HCT116 (cell line): ENCODE results near the gene ZER1. TPM values are rescaled to one million over a fixed set of nuclear protein-coding genes. Genes with fewer than 3 reads are reported as not detected.

Experiments
- ATAC-seq: fragments of 200-7000 bp; cut with Tn5 transposase; 2 replicates; pipeline ENCODE4 v1.9.1; 2020; ENCODE audit warnings: mild to moderate bottlenecking, moderate library complexity
- BruUV-seq: library from RNA; stranded (reverse); fragments of 400-500 nt; replicated peaks from 2 replicates; lab custom pipeline; 2021; lab: Mats Ljungman, UMichigan
- CTCF ChIA-PET: fragments of 300-600 bp; sonication (Branson Sonifier 250); formaldehyde crosslinking; loops from one replicate; lab custom pipeline; 2021; ENCODE audit warnings: antibody characterized with exemption; lab: Charles Lee
- POLR2A ChIA-PET: fragments of 300-600, 350-600 bp; sonication (Branson Sonifier 250); formaldehyde crosslinking; loops from one replicate; lab custom pipeline; 2021; ENCODE audit warnings: antibody characterized with exemption; lab: Charles Lee
- RAD21 ChIA-PET, 2 experiments: fragments of 300-600 bp; sonication (Branson Sonifier 250); formaldehyde crosslinking; loops; one replicate each; lab custom pipeline; 2023; ENCODE audit warnings: low total read pairs in 2 of 2; ENCODE audit not compliant: uncharacterized antibody in 2 of 2, unreplicated experiment in 2 of 2, low non-redundant PET in 1 of 2; lab: Charles Lee
- DNase-seq: peaks from one replicate; pipeline ENCODE4 v3.0.0-alpha.2; 2010; ENCODE audit warnings: low read depth, low spot score
- H2AFZ ChIP-seq: fragments of 200-600 bp; shearing (Covaris generic), sonication (generic); 2 replicates; pipeline ENCODE4 v1.6.1; 2017; ENCODE audit warnings: low read depth, mixed run types, mixed read lengths, antibody characterized with exemption, low read length; ENCODE audit not compliant: poor library complexity, severe bottlenecking
- H3K27ac ChIP-seq: 2 replicates; pipeline ENCODE4 v1.5.1; 2012; ENCODE audit warnings: low read depth, low read length
- H3K27me3 ChIP-seq: fragments of 200-600 bp; sonication (generic); 2 replicates; pipeline ENCODE4 v1.6.1; 2016; ENCODE audit warnings: mixed run types, low read length, mixed read lengths; ENCODE audit not compliant: insufficient read depth
- H3K36me3 ChIP-seq, 2 experiments: fragments of 200-500 bp in 1 of 2; fragments of 200-600 bp in 1 of 2; sonication (Bioruptor generic) in 1 of 2; sonication (generic) in 1 of 2; 2 replicates each; pipeline versions ENCODE4 v1.5.1 to v1.6.1; 2014 to 2016; ENCODE audit warnings: low read length in 2 of 2, inconsistent platforms in 1 of 2, mixed read lengths in 1 of 2, mixed run types in 1 of 2; ENCODE audit not compliant: insufficient read depth in 2 of 2, control insufficient read depth in 1 of 2
- H3K4me1 ChIP-seq, 2 experiments: fragments of 200-600 bp in 1 of 2; sonication (generic) in 1 of 2; 2 replicates each; pipeline versions ENCODE4 v1.5.1 to v1.6.1; 2012 to 2017; ENCODE audit warnings: low read length in 2 of 2, inconsistent platforms in 1 of 2, mild to moderate bottlenecking in 1 of 2, mixed read lengths in 1 of 2, mixed run types in 1 of 2, moderate library complexity in 1 of 2; ENCODE audit not compliant: insufficient read depth in 2 of 2, control insufficient read depth in 1 of 2
- H3K4me2 ChIP-seq: fragments of 200-600 bp; sonication (generic); 2 replicates; pipeline ENCODE4 v1.6.1; 2017; ENCODE audit warnings: mixed run types, low read length, mixed read lengths
- H3K4me3 ChIP-seq, 2 experiments: fragments of 200-600 bp in 1 of 2; sonication (generic) in 1 of 2; replicated peaks in 1 of 2; 2 replicates each; pipeline ENCODE4 v1.5.1; 2011 to 2016; ENCODE audit warnings: low read length in 2 of 2, control low read depth in 1 of 2, low read depth in 1 of 2, mild to moderate bottlenecking in 1 of 2, mixed read lengths in 1 of 2, mixed run types in 1 of 2
- H3K79me2 ChIP-seq: fragments of 200-600 bp; sonication (generic); 2 replicates; pipeline ENCODE4 v1.6.1; 2017; ENCODE audit warnings: mild to moderate bottlenecking, mixed run types, low read length, moderate library complexity, mixed read lengths; ENCODE audit not compliant: insufficient read depth
- H3K9ac ChIP-seq: fragments of 200-600 bp; sonication (generic); 2 replicates; pipeline ENCODE4 v1.6.1; 2016; ENCODE audit warnings: low read length, mixed read lengths
- H3K9me2 ChIP-seq: fragments of 200-600 bp; sonication (generic), shearing (Covaris generic); 2 replicates; pipeline ENCODE4 v1.6.1; 2017; ENCODE audit warnings: mixed run types, mild to moderate bottlenecking, moderate library complexity; ENCODE audit not compliant: insufficient read depth
- H3K9me3 ChIP-seq, 2 experiments: fragments of 200-500 bp in 1 of 2; fragments of 200-600 bp in 1 of 2; sonication (Bioruptor generic) in 1 of 2; sonication (generic) in 1 of 2; 2 replicates each; pipeline ENCODE4 v1.6.1; 2014 to 2017; ENCODE audit warnings: low read length in 2 of 2, mixed read lengths in 2 of 2, inconsistent platforms in 1 of 2, low read depth in 1 of 2, mild to moderate bottlenecking in 1 of 2, mixed run types in 1 of 2, moderate library complexity in 1 of 2; ENCODE audit not compliant: control insufficient read depth in 1 of 2, insufficient read depth in 1 of 2
- H4K20me1 ChIP-seq: fragments of 200-600 bp; sonication (generic), shearing (Covaris generic); 2 replicates; pipeline ENCODE4 v1.6.1; 2017; ENCODE audit warnings: mixed run types, mild to moderate bottlenecking, moderate library complexity; ENCODE audit not compliant: insufficient read depth
- EZH2phosphoT487 ChIP-seq: fragments of 200-600 bp; IDR thresholded peaks from 2 replicates; pipeline ENCODE4 v1.6.1; 2018; ENCODE audit warnings: antibody characterized with exemption, borderline replicate concordance
- JUND ChIP-seq: IDR thresholded peaks from 2 replicates; pipeline ENCODE4 v1.6.1; 2012
- POLR2A ChIP-seq: IDR thresholded peaks from 2 replicates; pipeline ENCODE4 v1.7.0; 2011; ENCODE audit warnings: borderline replicate concordance; ENCODE audit not compliant: insufficient read depth, insufficient read length; ENCODE audit errors: extremely low read depth
- RAD21 ChIP-seq: IDR thresholded peaks from 2 replicates; pipeline ENCODE4 v1.6.1; 2012; ENCODE audit warnings: low read depth, mild to moderate bottlenecking
- REST ChIP-seq: IDR thresholded peaks from 2 replicates; pipeline ENCODE4 v1.6.1; 2012; ENCODE audit warnings: low read depth
- SIN3A ChIP-seq: IDR thresholded peaks from 2 replicates; pipeline ENCODE4 v1.6.1; 2012; ENCODE audit warnings: low read depth
- SP1 ChIP-seq: IDR thresholded peaks from 2 replicates; pipeline ENCODE4 v1.6.1; 2012; ENCODE audit warnings: low read depth
- TCF7L2 ChIP-seq: IDR thresholded peaks from 2 replicates; pipeline ENCODE4 v1.7.0; 2011; ENCODE audit warnings: borderline replicate concordance, inconsistent platforms; ENCODE audit not compliant: insufficient read depth, insufficient read length; ENCODE audit errors: extremely low read depth
- YY1 ChIP-seq: IDR thresholded peaks from 2 replicates; pipeline ENCODE4 v1.6.1; 2011; ENCODE audit warnings: low read length, low read depth, moderate library complexity, mild to moderate bottlenecking; ENCODE audit not compliant: insufficient replicate concordance; ENCODE audit errors: extremely low read depth
- ZFX ChIP-seq: fragments of 450-650 bp; IDR thresholded peaks from 2 replicates; pipeline ENCODE4 v1.6.1; 2017
- intact Hi-C: fragments of 100-400 bp; cut with micrococcal nuclease; formaldehyde crosslinking; loops from 2 replicates; pipeline ENCODE4 v1.10.0; 2022
- total RNA-seq: library from RNA; stranded (reverse); gene quantifications from one replicate; pipeline ENCODE4 v1.2.1, GENCODE V29; 2021; ENCODE audit not compliant: unreplicated experiment
- TF ChIP-seq, protein P1 (sequence below): IDR thresholded peaks from 2 replicates; pipeline ENCODE4 v1.6.1; 2012

ZER1 gene
- total RNA-seq, 1 experiment from 2014 or later, result 18.0 TPM

- RAD21 ChIA-PET, result no interaction called here
- TF ChIP-seq SP1, result no peak
- no peak for TF ChIP-seq POLR2A
- no peak for TF ChIP-seq ZFX
- no peak for TF ChIP-seq TCF7L2
- TF ChIP-seq EZH2phosphoT487, result no peak
- TF ChIP-seq SIN3A, result no peak
- TF ChIP-seq, protein P1, sequence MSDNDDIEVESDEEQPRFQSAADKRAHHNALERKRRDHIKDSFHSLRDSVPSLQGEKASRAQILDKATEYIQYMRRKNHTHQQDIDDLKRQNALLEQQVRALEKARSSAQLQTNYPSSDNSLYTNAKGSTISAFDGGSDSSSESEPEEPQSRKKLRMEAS, result no peak
- no peak for TF ChIP-seq RAD21
- no peak for TF ChIP-seq REST
- TF ChIP-seq YY1, result no peak
- TF ChIP-seq JUND, result no peak
- TF ChIP-seq, all 23 proteins: peak for 0
- Histone ChIP-seq H3K9me2 (no peaks in the 10 kb centered on the region), H2AFZ (no peak overlapping the region), H4K20me1 (no peaks in the 10 kb centered on the region), H3K27me3 (no peaks in the 10 kb centered on the region), H3K27ac (peak overlapping the region; percentile 87), H3K4me2 (peak overlapping the region; percentile 90), H3K9me3 (no peaks in the 10 kb centered on the region), H3K36me3 (peaks cover 4 to 14% of the 10 kb centered on the region in 2 experiments; a peak in 2 of 4 replicates), H3K79me2 (peaks cover 27% of the 10 kb centered on the region), H3K4me1 (peaks cover 9 to 25% of the 10 kb centered on the region in 2 experiments), H3K4me3 (peak overlapping the region in 1 of 2 experiments; percentile 83; a peak in 1 of 4 replicates), H3K9ac (peak overlapping the region; percentile 95)
- ChIA-PET CTCF (no interaction called here), POLR2A (interaction anchor here (0.5 kb wide), 1 partner anchor 12 kb away, joined by 3 read pairs; no protein-coding TSS in a partner anchor)
- intact Hi-C loops, result no loop called here
- DNase-seq (no peak), ATAC-seq (no peak)
- no TSS peak for BruUV-seq
Measured at GRCh38 chr9:128704356-128704670, 67.4 kb downstream of the ZER1 start.
